Parathyroid adenoma (tissue), 2 donors: ENCODE results near the gene FRRS1L.

ENCODE experiments used
- H2AFZ ChIP-seq: fragments of 300-600 bp; sonication (generic); one replicate; pipeline ENCODE4 v1.7.0; 2017; ENCODE audit warnings: antibody characterized with exemption, mild to moderate bottlenecking
- H3K27ac ChIP-seq: fragments of 300-600 bp; sonication (generic); one replicate; pipeline ENCODE4 v1.7.0; 2017
- H3K27me3 ChIP-seq: fragments of 300-600 bp; sonication (generic); one replicate; pipeline ENCODE4 v1.7.0; 2017; ENCODE audit warnings: low read length; ENCODE audit not compliant: control insufficient read depth, insufficient read depth
- H3K36me3 ChIP-seq: fragments of 300-600 bp; sonication (generic); one replicate; pipeline ENCODE4 v1.7.0; 2017; ENCODE audit warnings: low read length; ENCODE audit not compliant: control insufficient read depth, insufficient read depth
- H3K4me1 ChIP-seq: fragments of 300-600 bp; sonication (generic); one replicate; pipeline ENCODE4 v1.7.0; 2017; ENCODE audit warnings: control low read depth
- H3K4me2 ChIP-seq: fragments of 300-600 bp; sonication (generic); one replicate; pipeline ENCODE4 v1.7.0; 2017; ENCODE audit warnings: low read length
- H3K4me3 ChIP-seq: fragments of 300-600 bp; sonication (generic); one replicate; pipeline ENCODE4 v1.7.0; 2017; ENCODE audit warnings: low read depth, low read length
- H3K79me2 ChIP-seq: fragments of 300-600 bp; sonication (generic); one replicate; pipeline ENCODE4 v1.7.0; 2017; ENCODE audit warnings: control low read depth
- H3K9ac ChIP-seq: fragments of 300-600 bp; sonication (generic); one replicate; pipeline ENCODE4 v1.7.0; 2017; ENCODE audit warnings: mild to moderate bottlenecking
- H3K9me3 ChIP-seq: fragments of 300-600 bp; sonication (generic); one replicate; pipeline ENCODE4 v1.7.0; 2017; ENCODE audit warnings: low read length; ENCODE audit not compliant: control insufficient read depth
- TF ChIP-seq, protein P1 (sequence below): fragments of 300-600 bp; sonication (generic); IDR thresholded peaks from one replicate; pipeline ENCODE4 v1.7.0; 2017; ENCODE audit warnings: antibody characterized with exemption, mild to moderate bottlenecking
- donor health status: primary hyperparathyroidism.

The FRRS1L gene

DNA sequence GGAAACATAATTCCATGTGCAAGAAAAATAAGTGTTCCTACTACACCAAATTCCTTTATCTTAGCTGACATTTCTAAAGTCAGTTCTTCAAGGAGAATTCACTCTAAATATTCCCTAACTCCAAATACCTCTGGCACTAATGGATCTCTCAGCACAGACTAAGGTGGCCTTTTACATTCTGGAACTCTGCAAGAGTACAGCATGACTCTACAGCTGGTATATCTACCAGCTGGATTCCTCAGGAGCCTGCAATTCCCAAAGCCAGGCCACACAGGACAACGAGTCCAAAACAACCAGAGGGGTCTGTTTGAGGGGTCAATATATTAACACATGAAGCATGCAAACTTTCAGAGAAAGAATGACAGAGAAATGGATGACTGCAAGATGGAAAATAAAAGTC, 74.5 kb downstream of the FRRS1L start:
- Histone ChIP-seq H3K4me3 (no peak overlapping the region), H3K27me3 (no peaks in the 10 kb centered on the region), H3K4me2 (no peak overlapping the region), H3K79me2 (peaks cover 17% of the 10 kb centered on the region), H3K4me1 (peaks cover 2% of the 10 kb centered on the region), H3K27ac (no peak overlapping the region), H3K36me3 (no peaks in the 10 kb centered on the region), H2AFZ (no peak overlapping the region), H3K9me3 (no peaks in the 10 kb centered on the region), H3K9ac (no peak overlapping the region)
- TF ChIP-seq, protein P1, sequence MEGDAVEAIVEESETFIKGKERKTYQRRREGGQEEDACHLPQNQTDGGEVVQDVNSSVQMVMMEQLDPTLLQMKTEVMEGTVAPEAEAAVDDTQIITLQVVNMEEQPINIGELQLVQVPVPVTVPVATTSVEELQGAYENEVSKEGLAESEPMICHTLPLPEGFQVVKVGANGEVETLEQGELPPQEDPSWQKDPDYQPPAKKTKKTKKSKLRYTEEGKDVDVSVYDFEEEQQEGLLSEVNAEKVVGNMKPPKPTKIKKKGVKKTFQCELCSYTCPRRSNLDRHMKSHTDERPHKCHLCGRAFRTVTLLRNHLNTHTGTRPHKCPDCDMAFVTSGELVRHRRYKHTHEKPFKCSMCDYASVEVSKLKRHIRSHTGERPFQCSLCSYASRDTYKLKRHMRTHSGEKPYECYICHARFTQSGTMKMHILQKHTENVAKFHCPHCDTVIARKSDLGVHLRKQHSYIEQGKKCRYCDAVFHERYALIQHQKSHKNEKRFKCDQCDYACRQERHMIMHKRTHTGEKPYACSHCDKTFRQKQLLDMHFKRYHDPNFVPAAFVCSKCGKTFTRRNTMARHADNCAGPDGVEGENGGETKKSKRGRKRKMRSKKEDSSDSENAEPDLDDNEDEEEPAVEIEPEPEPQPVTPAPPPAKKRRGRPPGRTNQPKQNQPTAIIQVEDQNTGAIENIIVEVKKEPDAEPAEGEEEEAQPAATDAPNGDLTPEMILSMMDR, result no peak

DNA sequence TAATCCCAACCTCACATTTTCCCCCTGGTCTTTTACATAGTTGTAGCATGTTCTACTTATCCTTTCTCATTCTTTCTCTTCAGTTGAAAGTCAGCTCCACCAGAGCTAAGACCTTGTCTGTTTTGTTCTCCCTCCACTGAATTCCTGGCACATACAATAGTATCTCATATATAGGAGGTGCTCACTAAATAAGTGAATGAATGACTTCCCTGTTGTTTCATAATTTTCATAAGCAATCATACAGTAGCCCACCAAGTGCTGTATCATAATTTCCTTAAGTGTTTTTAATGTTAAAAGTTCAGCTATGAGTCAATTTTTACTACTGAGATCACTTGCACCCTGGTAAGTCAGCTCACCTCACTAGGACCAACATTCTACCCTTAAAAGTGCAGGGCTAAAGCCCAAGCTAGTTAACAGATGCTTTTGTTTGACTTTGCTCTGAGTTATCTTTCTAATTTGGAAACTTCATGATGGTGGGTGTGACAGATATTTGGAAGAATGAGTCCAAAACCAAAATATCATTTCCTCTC, 74.9 kb downstream of the FRRS1L start:
- TF ChIP-seq, protein P1, result no peak
- no peaks in the 10 kb centered on the region for H3K27me3 ChIP-seq
- peaks cover 2% of the 10 kb centered on the region for H3K4me1 ChIP-seq
- H2AFZ ChIP-seq, result no peak overlapping the region
- H3K9me3 ChIP-seq, result no peaks in the 10 kb centered on the region
- H3K9ac ChIP-seq, result no peak overlapping the region
- no peaks in the 10 kb centered on the region for H3K36me3 ChIP-seq
- peaks cover 17% of the 10 kb centered on the region for H3K79me2 ChIP-seq
- no peak overlapping the region for H3K4me2 ChIP-seq
- H3K27ac ChIP-seq, result no peak overlapping the region
- H3K4me3 ChIP-seq, result no peak overlapping the region

DNA sequence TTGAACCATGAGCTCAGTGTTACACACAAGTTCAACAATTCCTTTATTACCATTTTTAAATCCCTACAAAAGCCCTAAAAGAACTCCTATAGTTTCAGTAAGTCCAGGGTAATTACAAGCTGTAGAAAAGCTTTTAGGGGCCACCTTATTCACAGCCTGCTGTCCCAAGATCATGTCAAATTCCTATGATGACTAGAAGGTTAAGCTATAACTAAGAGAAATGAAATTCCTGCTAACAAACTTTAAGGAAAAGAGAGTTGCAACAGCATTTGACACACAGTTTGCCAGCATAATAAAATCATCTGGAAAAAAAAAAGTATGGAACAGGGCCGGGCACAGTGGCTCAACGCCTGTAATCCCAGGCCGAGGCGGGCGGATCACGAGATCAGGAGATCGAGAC, 78.8 kb downstream of the FRRS1L start:
- Histone ChIP-seq H3K27me3 (no peaks in the 10 kb centered on the region), H3K4me1 (no peaks in the 10 kb centered on the region), H3K79me2 (peaks cover 6% of the 10 kb centered on the region), H3K36me3 (no peaks in the 10 kb centered on the region), H3K4me3 (no peak overlapping the region), H3K9me3 (no peaks in the 10 kb centered on the region), H2AFZ (no peak overlapping the region), H3K4me2 (no peak overlapping the region), H3K9ac (no peak overlapping the region), H3K27ac (no peak overlapping the region)
- TF ChIP-seq, protein P1, result no peak

DNA sequence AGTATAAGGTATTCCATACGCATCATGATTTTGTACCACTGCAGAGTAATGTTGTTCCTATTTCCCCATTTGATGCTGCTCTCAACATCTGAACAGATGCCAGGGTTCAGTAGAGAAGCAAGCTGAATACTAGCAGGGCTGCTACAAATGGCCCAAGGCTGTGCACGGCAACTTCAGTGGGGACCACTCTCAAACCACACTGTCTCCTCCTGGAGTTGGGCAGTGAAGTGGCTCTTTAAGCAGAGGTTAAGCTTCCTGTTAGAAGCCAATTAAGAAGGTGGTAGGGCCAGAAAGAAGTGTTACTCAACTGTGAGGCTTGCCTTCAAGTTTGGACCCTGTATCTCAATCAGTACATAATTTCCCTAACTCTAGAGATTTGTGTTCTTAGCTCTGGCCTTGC, 79.3 kb downstream of the FRRS1L start:
- TF ChIP-seq, protein P1, result no peak
- no peaks in the 10 kb centered on the region for H3K27me3 ChIP-seq
- no peak overlapping the region for H2AFZ ChIP-seq
- no peaks in the 10 kb centered on the region for H3K4me1 ChIP-seq
- peaks cover 6% of the 10 kb centered on the region for H3K79me2 ChIP-seq
- H3K9me3 ChIP-seq, result no peaks in the 10 kb centered on the region
- no peak overlapping the region for H3K9ac ChIP-seq
- no peak overlapping the region for H3K4me3 ChIP-seq
- no peaks in the 10 kb centered on the region for H3K36me3 ChIP-seq
- no peak overlapping the region for H3K27ac ChIP-seq
- no peak overlapping the region for H3K4me2 ChIP-seq

DNA sequence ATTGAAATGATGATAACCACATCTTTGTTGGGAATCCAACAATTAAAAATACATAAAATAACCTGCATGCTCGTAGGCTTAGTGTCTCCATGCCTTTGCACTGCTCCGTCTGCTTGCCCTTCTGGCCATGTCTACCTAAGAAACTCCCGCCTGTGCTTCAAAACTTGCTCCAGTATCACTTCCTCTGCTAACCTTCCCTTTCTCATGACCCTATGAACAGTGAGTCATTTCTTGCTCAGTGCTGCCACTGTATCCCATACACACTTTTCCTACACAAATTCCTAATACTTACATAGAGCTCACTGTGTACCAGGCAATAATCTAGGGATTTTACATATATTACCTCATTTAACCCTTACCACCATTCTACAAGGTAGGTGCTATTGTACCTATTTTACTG, 80.8 kb downstream of the FRRS1L start:
- Histone ChIP-seq H3K4me3 (no peak overlapping the region), H3K4me1 (no peaks in the 10 kb centered on the region), H3K4me2 (no peak overlapping the region), H3K9me3 (no peaks in the 10 kb centered on the region), H3K9ac (no peak overlapping the region), H3K79me2 (peaks cover 6% of the 10 kb centered on the region), H3K27ac (no peak overlapping the region), H3K27me3 (no peaks in the 10 kb centered on the region), H3K36me3 (no peaks in the 10 kb centered on the region), H2AFZ (no peak overlapping the region)
- TF ChIP-seq, protein P1, result no peak
